Measurements from ENCODE around the gene SENP2. TPM values are rescaled to one million over a fixed set of nuclear protein-coding genes. Genes with fewer than 3 reads are reported as not detected.
A peak's percentile ranks its signal among the peaks of the same experiment; 100 is the strongest.

SENP2 gene
- total and polyA plus RNA-seq, 12 donors = 7.6 to 46.3 (median 27.2) TPM

- H3K27ac ChIP-seq = no peak overlapping the region
- H3K36me3 ChIP-seq (replicated peaks in 1 of 2) = peaks cover 0 to 56% of the 10 kb centered on the region in 2 donors
- DNase-seq = no peak
- H3K27me3 ChIP-seq = no peaks in the 10 kb centered on the region
- no peaks in the 10 kb centered on the region for H3K9me3 ChIP-seq (replicated peaks in 1 of 3)
- H3K4me1 ChIP-seq (replicated peaks in 1 of 2) = no peaks in the 10 kb centered on the region
- WGBS, 4 donors = 91 to 95% (median 93%) methylated on average over 7 of the region's 7 CpGs
- TF ChIP-seq POLR2A (IDR thresholded peaks at IDR 0.05) (no peak), CTCF (IDR thresholded peaks at IDR 0.05) (no peak)
- intact Hi-C loops (cut with DNase I) = no loop called here
- no peak overlapping the region for H3K4me3 ChIP-seq
Observed at GRCh38 chr3:185623939-185624665, 38.0 kb downstream of the SENP2 start.

GRCh38 chr3:185625784-185626183, 39.7 kb downstream of the SENP2 start:
- H3K27ac ChIP-seq = peak overlapping the region in 1 of 5 donors; percentile 13
- H3K36me3 ChIP-seq (replicated peaks in 1 of 2) = peaks cover 0 to 49% of the 10 kb centered on the region in 2 donors
- no peak overlapping the region for H3K4me3 ChIP-seq
- WGBS, 4 donors = 69 to 71% (median 70%) methylated on average over 1 of the region's 1 CpG
- H3K27me3 ChIP-seq = no peaks in the 10 kb centered on the region
- TF ChIP-seq POLR2A (IDR thresholded peaks at IDR 0.05) (no peak), CTCF (IDR thresholded peaks at IDR 0.05) (no peak)
- H3K4me1 ChIP-seq (replicated peaks in 1 of 2) = peaks cover 0 to 12% of the 10 kb centered on the region in 2 donors
- DNase-seq = no peak
- intact Hi-C loops (cut with DNase I) = no loop called here
- no peaks in the 10 kb centered on the region for H3K9me3 ChIP-seq (replicated peaks in 1 of 3)

- no peak overlapping the region for H3K4me3 ChIP-seq
- H3K27ac ChIP-seq = peak overlapping the region in 2 of 5 donors; percentile 59 to 64
- TF ChIP-seq POLR2A (IDR thresholded peaks at IDR 0.05) = no peak
- TF ChIP-seq CTCF (IDR thresholded peaks at IDR 0.05) = no peak
- DNase-seq = no peak
- H3K4me1 ChIP-seq (replicated peaks in 1 of 2) = peaks cover 0 to 12% of the 10 kb centered on the region in 2 donors
- intact Hi-C loops (cut with DNase I) = no loop called here
- peaks cover 0 to 45% of the 10 kb centered on the region in 2 donors for H3K36me3 ChIP-seq (replicated peaks in 1 of 2)
- H3K9me3 ChIP-seq (replicated peaks in 1 of 3) = no peaks in the 10 kb centered on the region
- 81 to 85% (median 83%) methylated on average over 4 of the region's 4 CpGs for WGBS, 4 donors
- no peaks in the 10 kb centered on the region for H3K27me3 ChIP-seq
Observed at GRCh38 chr3:185629554-185630181, 43.6 kb downstream of the SENP2 start.

GRCh38 chr3:185630182-185630622, 44.1 kb downstream of the SENP2 start:
- WGBS, 4 donors = 53 to 58% (median 55%) methylated on average over 6 of the region's 6 CpGs
- peak in 5 of 7 donors; percentile 56 to 84 (median 69) for DNase-seq

More at GRCh38 chr3:185630182-185630622, 44.1 kb downstream of the SENP2 start:
- Histone ChIP-seq H3K27me3 (no peaks in the 10 kb centered on the region), H3K4me3 (no peak overlapping the region), H3K9me3 (replicated peaks in 1 of 3) (no peaks in the 10 kb centered on the region), H3K27ac (peak overlapping the region in 2 of 5 donors; percentile 59 to 64), H3K36me3 (replicated peaks in 1 of 2) (peaks cover 0 to 42% of the 10 kb centered on the region in 2 donors), H3K4me1 (replicated peaks in 1 of 2) (peaks cover 0 to 12% of the 10 kb centered on the region in 2 donors)
- intact Hi-C loops (cut with DNase I) = no loop called here
- TF ChIP-seq CTCF (IDR thresholded peaks at IDR 0.05) (no peak), POLR2A (IDR thresholded peaks at IDR 0.05) (no peak)
